NCI-H748 treated with DMSO at 0.1 percent for 48 hours (cell line): ENCODE results near the gene SPATA17.

Experiments used
- DNase-seq: peaks from one replicate; lab custom pipeline; 2025; lab: John Stamatoyannopoulos, UW

Gene SPATA17

GRCh38 chr1:217847643-217848042 lies 216.5 kb downstream of the SPATA17 start:
- no peak for DNase-seq

GRCh38 chr1:217856342-217857034 lies 225.3 kb downstream of the SPATA17 start:
- DNase-seq, result no peak

DNA sequence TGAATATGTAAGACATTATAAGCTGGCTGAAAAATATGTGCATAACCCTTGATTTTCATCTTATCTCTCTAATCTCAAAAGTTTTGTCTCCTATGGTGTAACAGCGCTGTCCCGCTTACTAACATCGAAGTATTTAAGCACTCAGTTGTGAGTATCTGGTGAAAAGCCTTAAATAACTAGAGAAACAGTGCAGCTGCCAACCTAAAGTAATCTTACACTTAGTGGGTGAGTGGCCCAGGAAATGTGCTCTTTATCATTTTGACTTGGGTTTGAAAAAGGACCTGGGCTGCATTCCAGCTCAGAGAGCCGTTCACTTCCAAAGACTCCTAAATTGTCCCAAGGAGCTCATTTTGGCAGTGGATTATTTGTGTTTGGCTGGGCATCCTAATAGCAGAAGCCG lies 225.9 kb downstream of the SPATA17 start:
- no peak for DNase-seq

GRCh38 chr1:217861658-217862057 lies 230.5 kb downstream of the SPATA17 start:
- no peak for DNase-seq

DNA sequence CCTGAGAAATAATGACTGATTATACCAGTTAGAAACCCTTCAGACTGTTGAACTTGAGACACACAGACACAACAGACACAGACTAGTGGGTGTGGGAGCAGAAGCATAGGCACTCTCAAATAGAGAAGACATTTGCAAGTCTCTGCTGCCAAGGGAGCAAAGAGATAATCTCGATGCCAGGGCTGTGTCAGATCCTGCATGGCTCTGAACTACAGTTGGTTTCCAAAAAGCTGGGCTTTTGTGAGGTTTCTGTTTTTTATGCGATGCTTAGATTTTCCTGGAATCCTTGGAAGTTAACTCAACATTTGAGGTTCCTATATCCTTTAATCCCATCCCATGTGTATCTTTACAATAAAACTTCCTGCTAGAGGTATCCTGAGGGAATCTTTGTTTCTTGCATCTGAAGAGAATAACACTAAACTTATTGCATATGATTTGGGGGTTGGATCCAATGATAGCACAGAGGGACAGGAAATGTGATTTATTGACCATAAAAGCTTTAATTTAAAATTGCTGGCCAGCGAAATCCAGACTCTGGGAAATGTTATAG lies 236.4 kb downstream of the SPATA17 start:
- DNase-seq, result no peak

DNA sequence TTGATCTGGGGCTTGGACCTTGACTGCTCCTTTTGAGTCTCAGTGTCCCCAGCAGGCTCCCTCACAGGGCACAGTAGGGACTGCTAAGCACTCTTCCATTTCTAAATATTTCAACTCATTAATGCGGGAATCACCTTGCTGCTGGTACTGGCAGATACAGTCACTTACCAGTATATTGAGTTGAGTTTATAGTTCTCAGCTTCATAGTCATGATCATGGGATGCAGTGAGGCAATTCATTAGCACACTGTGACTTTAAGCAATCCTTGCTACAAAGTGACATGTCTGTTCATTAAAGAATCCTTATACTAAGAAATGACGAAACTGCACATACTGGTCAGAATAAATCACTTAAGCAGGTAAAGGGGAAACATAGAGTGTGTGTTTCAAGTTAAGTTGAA lies 240.8 kb downstream of the SPATA17 start:
- no peak for DNase-seq

- DNase-seq, result no peak
Observed at GRCh38 chr1:217875229-217875628, 244.1 kb downstream of the SPATA17 start.

DNA sequence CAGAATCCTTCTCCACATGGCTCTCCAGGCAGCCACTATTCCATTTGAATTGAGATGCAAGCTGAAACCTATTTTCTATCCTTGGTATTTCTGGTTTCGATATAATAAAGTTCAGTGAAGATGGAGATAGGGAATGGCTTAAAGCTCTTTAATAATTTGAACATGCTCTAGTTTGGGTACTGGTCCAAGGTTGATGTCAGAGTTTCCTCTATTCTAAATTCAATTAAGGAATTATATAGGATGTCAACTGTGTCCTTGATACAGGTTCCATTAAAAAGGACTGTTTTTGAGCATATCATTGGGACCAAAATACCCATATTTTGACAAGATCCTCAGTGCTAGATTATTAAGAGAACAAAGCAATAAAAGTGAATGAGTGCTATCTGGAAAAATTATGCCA lies 245.3 kb downstream of the SPATA17 start:
- no peak for DNase-seq

DNA sequence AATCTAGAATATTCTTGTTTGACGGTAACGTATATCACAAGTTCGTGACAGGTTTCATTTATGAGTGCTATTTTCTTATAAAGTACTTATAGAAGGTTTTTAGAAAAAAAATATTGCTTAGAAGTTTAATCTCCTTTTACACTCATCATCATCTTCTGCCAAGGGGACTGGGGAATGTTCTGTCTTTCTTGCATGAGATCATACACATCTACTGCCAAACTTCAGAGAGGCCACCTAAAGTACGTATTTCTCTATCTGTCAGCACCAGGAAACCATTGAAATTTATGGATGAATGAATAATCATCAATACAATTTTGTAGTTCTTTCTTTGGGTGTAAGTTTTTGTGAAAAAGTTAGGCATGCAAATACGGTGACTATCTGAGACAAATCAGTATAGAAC lies 245.8 kb downstream of the SPATA17 start:
- no peak for DNase-seq

- DNase-seq, result no peak
Observed at GRCh38 chr1:217881131-217881543, 250.0 kb downstream of the SPATA17 start.

DNA sequence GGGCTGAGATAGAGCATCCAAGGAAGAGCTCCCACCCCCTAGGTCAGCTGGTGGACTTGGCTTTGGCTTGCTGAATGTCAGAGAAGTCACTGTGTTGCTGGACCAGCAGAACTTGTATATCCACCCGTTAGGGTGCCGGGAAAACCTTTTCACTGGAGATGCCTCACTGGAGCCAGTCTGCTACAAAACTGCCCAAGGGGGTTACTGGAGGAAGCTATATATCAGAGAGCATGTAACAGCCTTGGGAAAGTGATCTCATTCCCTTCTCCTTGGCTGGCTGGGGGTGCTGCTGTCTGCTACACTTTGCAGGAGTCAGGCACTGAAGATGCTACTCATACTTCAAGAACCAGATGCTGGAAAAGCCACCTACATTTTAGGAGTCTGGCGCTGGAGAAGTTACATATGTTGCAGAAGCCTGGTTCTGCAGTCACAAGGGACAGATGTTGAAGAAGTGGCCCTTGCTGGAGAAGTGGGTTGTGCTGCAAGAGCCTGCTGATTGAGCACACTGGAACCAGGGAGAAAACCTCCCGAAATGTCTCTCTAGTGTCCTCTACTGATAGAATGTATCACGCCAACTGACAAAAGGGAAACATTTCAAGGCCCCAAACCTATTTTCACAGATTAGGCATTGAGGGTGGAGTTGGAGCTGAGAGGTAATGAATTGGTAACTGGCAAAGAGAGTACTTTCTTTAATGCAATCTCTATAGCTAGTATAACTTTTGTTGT lies 250.6 kb downstream of the SPATA17 start:
- no peak for DNase-seq

DNA sequence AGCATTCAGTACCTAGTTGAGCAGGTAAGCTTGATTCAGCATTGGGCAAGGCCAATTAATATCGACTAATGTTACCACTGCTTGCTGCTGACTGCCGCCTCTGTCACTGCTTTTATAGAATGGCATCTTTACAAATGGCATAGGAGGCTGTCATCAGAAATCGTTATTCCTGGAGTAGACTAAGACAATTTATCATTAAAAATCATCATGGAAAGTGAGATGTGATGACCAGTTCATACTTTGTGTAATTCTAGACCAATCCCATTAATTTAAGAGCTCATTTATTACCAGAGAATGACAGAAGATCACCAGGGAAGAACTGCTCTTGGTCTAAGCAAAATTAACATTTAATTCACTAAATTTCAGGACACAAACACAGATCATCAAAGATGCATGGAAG lies 254.0 kb downstream of the SPATA17 start:
- no peak for DNase-seq

DNA sequence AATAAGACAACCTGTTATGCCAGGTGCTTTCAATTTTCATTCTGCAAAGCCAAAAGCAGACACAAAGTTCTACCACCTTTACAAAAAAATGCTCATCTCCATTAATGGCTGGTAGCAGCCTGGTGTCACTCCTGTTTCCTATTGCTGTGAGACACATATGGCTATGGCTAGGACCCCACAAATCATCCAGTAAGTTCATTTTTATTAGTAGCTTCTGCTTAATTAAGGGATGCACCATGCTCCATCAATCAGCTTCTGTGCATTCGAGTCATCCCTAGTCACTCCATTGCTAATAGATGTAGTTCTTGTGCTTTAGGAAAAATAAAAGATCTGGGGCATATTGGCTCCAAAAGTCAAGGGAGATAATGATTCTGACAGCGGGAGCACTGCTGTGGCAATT lies 257.2 kb downstream of the SPATA17 start:
- no peak for DNase-seq

GRCh38 chr1:217889401-217889800 lies 258.3 kb downstream of the SPATA17 start:
- no peak for DNase-seq

- DNase-seq, result no peak
Observed at GRCh38 chr1:217891966-217892365, 260.8 kb downstream of the SPATA17 start.

- no peak for DNase-seq
Observed at GRCh38 chr1:217892750-217893149, 261.6 kb downstream of the SPATA17 start.

DNA sequence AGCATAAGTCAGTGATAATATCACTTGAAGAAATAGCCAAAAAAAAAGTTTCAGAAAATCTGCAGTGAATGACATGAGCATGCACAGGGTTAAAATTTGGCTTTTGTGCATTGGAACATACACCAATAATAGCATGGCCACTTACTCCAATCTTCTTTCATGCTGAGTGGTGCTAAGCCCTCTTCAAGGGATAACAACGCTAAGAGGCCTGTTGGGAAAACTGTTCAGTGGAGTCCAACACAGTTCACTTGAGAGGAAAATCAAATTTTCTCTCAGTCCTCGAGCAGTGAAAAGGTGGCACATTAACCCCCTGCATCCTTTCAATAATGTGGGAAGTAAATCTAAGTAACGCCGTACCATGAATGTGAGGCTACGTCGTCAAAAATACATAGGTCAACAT lies 264.7 kb downstream of the SPATA17 start:
- DNase-seq, result no peak

- DNase-seq, result no peak
Observed at GRCh38 chr1:217896490-217896889, 265.3 kb downstream of the SPATA17 start.

GRCh38 chr1:217897100-217897499 lies 266.0 kb downstream of the SPATA17 start:
- no peak for DNase-seq

DNA sequence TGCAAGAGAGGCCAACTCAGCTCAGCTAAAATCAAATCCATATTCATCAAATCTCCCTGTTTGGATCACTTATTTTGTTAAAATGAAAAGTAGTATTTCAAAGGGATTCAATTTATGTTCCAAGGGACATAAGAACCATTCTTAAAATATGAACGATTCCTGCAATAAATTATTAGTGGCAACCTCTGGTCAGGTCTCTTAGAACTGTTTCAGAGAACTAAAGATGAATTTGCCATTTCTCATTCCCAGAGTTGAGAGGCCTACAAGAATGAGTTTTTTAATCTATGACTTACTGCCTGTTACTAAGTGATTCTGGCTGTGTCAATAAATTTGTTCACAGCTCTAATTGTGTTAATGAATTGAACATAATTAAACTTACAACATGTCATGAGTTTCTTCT lies 268.5 kb downstream of the SPATA17 start:
- no peak for DNase-seq

DNA sequence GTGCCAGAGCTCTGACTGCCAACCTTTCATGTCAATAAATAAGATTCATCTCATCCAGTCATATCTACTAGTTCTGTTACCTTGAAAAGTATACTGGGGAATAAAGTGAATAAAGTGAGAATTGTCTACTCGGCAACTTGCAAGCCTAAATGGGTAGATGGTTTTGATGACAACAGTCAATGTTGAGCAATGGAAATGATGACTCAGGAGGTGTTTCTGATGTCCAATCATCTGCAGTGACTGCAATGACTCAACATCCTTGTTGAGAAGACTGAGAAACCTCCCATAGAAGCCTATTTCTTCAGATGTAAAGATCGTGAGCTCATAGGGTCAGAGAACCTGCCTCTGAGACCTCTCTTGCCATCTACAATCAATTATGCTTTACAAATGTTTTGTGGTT lies 276.4 kb downstream of the SPATA17 start:
- no peak for DNase-seq

DNA sequence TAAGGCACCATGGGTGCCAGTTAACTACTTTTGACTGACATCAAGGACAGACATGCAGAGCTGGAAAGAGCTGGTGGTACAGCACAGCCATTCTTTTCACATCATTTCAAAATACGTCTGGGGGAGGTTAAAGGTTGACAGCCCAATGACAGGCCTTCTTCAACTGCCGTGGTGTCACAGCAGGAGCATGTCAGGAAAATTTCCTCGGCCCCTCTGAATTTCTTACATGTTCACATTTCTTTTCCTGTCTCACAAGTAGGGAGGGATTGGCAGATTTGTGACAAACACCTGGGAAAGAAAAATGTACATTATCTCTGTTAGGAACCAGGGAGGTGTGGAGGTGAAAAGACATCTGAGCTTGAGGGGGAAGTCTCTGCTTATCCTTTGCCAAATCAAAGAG lies 279.1 kb downstream of the SPATA17 start:
- DNase-seq, result no peak

DNA sequence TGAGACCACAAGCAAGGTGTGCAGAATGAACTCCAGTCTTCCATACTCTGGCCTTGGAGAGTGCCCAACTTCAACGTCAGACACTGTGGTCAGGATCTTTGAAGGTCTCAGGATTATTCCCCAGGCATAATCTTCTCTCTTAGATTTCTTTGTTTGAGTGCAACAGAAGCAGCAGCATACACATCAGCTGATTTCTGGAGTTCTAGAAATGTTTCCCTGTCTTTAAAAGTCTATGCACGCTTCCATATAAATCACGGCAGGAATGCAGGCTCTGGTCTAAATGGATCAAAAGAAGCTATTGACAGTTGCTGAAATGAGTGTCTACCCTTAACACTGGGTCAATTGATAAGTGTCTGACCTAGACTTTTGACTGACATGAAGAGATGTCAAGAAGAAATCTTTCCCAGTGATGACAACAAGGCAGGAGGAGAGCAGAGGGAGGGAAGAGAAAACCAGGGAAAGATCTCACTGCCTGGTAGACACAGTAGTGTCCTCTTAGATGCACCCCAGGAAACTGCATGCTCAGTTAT lies 279.7 kb downstream of the SPATA17 start:
- no peak for DNase-seq
